HL-60 (cell line): ENCODE measurements around the gene MECR.

Source experiments
- POLR2AphosphoS5 ChIP-seq: IDR thresholded peaks from 2 replicates; pipeline ENCODE4 v1.6.1; 2012; ENCODE audit warnings: low read depth
- TF ChIP-seq, protein P1 (sequence below): IDR thresholded peaks from one replicate; pipeline ENCODE4 v1.5.1; 2011; ENCODE audit warnings: low read length, control low read depth, inconsistent platforms; ENCODE audit not compliant: insufficient read depth

DNA sequence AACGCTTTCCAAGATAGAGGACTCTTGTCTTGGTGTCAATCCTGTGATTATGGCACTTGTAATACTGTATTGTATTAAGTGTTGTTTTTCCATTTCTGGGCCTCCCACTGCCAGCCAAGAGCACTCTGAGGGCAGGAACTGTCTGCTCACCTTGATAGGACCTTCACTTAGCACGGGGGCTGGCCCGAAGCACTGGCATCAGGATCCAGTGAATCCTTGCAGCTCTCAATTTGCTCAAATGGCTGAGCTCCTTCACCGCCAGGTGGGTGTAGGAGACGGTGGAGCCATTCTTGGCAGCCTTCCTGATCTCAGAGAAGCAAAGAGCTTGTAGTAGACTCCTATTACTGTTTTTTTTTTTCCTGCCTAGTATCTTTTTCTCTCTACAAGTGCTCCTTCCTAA is 17.7 kb downstream of the MECR start:
- TF ChIP-seq, protein P1, sequence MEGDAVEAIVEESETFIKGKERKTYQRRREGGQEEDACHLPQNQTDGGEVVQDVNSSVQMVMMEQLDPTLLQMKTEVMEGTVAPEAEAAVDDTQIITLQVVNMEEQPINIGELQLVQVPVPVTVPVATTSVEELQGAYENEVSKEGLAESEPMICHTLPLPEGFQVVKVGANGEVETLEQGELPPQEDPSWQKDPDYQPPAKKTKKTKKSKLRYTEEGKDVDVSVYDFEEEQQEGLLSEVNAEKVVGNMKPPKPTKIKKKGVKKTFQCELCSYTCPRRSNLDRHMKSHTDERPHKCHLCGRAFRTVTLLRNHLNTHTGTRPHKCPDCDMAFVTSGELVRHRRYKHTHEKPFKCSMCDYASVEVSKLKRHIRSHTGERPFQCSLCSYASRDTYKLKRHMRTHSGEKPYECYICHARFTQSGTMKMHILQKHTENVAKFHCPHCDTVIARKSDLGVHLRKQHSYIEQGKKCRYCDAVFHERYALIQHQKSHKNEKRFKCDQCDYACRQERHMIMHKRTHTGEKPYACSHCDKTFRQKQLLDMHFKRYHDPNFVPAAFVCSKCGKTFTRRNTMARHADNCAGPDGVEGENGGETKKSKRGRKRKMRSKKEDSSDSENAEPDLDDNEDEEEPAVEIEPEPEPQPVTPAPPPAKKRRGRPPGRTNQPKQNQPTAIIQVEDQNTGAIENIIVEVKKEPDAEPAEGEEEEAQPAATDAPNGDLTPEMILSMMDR = no peak
- TF ChIP-seq POLR2AphosphoS5 = no peak
